ENCODE measurements around the gene HHIP. TPM values are rescaled to one million over a fixed set of nuclear protein-coding genes. Genes with fewer than 3 reads are reported as not detected.

HHIP gene
- total RNA-seq, 1 experiment from 2014 or later = not detected

DNA sequence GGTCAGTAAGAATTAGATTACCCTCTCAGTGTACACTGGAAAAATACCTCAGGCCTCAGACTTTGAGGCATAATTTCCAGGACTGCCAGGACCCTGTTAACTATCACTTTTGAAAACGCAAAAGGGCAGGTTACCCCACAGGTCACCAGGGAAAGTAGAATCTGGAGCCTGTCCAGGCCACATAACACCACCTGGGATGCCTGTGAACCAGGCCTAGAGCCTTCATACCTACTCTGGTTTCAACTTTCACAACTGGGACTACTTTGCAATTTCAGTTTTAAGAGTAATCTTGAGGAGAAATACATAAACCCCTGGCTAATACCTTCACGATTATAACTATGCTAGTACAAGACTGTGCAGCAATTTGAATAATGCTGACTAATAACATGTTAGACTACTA, 132.4 kb downstream of the HHIP start:
- no peaks in the 10 kb centered on the region for H3F3A ChIP-seq (ENCODE audit: insufficient read depth, low read depth)
- H3K27ac ChIP-seq = no peak overlapping the region
- intact Hi-C loops (cut with micrococcal nuclease; ENCODE audit: unreplicated experiment) = no loop called here
- no peaks in the 10 kb centered on the region for H4K20me1 ChIP-seq (ENCODE audit: insufficient read depth)
- H3K4me1 ChIP-seq (replicated peaks; ENCODE audit: insufficient read depth) = no peaks in the 10 kb centered on the region
- no peaks in the 10 kb centered on the region for H3K9me3 ChIP-seq (ENCODE audit: insufficient read depth, low read depth)
- CTCF ChIA-PET = no interaction called here
- H3K9me2 ChIP-seq (ENCODE audit: insufficient read depth) = no peaks in the 10 kb centered on the region
- no peaks in the 10 kb centered on the region for H3K36me3 ChIP-seq (ENCODE audit: low read depth)
- POLR2A ChIA-PET (ENCODE audit: unreplicated experiment) = no interaction called here
- no peak overlapping the region for H3K4me3 ChIP-seq
- TF ChIP-seq EZH2 (IDR thresholded peaks at IDR 0.05; ENCODE audit: low read depth) = no peak
- TF ChIP-seq, protein P1, sequence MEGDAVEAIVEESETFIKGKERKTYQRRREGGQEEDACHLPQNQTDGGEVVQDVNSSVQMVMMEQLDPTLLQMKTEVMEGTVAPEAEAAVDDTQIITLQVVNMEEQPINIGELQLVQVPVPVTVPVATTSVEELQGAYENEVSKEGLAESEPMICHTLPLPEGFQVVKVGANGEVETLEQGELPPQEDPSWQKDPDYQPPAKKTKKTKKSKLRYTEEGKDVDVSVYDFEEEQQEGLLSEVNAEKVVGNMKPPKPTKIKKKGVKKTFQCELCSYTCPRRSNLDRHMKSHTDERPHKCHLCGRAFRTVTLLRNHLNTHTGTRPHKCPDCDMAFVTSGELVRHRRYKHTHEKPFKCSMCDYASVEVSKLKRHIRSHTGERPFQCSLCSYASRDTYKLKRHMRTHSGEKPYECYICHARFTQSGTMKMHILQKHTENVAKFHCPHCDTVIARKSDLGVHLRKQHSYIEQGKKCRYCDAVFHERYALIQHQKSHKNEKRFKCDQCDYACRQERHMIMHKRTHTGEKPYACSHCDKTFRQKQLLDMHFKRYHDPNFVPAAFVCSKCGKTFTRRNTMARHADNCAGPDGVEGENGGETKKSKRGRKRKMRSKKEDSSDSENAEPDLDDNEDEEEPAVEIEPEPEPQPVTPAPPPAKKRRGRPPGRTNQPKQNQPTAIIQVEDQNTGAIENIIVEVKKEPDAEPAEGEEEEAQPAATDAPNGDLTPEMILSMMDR (conservative IDR thresholded peaks at IDR 0.05) = no peak
- no peak overlapping the region for H3K4me2 ChIP-seq
- no TSS peak for BruUV-seq (replicated peaks)
- H3K79me2 ChIP-seq (ENCODE audit: low read depth) = no peaks in the 10 kb centered on the region
- no peaks in the 10 kb centered on the region for H3K27me3 ChIP-seq (ENCODE audit: insufficient read depth, low read depth)
- no peak overlapping the region for H2AFZ ChIP-seq
- no peak for DNase-seq

DNA sequence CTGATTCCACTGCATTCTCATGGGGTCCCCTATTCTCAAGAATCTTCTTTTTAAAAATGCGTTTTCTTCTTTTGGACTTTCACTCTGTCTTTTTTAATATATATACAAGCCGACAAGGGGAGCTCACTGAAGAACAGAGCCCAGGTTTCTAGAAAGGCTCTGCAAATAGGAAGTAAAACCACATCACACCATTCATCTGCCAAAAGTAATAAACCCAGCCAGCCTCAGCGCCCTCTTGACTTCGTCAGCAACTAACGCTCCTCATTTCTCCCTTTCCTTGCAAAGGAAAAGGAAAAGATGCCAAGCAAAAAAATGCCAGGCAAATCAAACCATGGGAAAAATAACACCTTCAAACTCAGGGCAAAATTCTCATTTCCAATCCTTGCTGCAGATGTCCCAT, 136.4 kb downstream of the HHIP start:
- no TSS peak for BruUV-seq (replicated peaks)
- CTCF ChIA-PET = no interaction called here

DNA sequence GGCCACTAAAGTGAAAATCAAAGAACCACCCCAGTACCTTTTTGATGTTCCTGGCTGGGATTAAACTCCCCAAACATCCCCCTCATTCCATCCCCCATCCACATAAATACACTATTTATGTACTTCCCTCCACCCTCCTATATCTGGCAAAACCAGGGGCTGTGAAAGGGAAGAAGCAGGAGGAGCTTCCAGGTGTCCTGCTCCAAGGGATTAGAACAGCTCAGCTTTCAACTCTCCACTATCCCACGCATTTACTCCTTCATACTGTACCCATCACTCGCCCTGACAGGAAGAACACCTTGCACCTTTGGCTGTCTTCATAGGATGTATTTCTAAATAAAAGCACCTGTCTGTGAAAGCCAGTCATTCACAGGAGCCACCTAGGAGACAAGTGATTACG, 140.0 kb downstream of the HHIP start:
- H4K20me1 ChIP-seq (ENCODE audit: insufficient read depth) = no peaks in the 10 kb centered on the region
- no peaks in the 10 kb centered on the region for H3K36me3 ChIP-seq (ENCODE audit: low read depth)
- intact Hi-C loops (cut with micrococcal nuclease; ENCODE audit: unreplicated experiment) = loop anchor here (10.0 kb wide), 1 partner anchor 611 kb away; no protein-coding TSS in a partner anchor
- ChIA-PET POLR2A (ENCODE audit: unreplicated experiment) (no interaction called here), CTCF (no interaction called here)
- H3K27ac ChIP-seq = no peak overlapping the region
- no peak overlapping the region for H3K4me2 ChIP-seq
- H3K27me3 ChIP-seq (ENCODE audit: insufficient read depth, low read depth) = no peaks in the 10 kb centered on the region
- H3K4me3 ChIP-seq = no peak overlapping the region
- no peaks in the 10 kb centered on the region for H3K79me2 ChIP-seq (ENCODE audit: low read depth)
- no peaks in the 10 kb centered on the region for H3K9me3 ChIP-seq (ENCODE audit: insufficient read depth, low read depth)
- H3K4me1 ChIP-seq (replicated peaks; ENCODE audit: insufficient read depth) = no peaks in the 10 kb centered on the region
- H2AFZ ChIP-seq = no peak overlapping the region
- DNase-seq = no peak
- TF ChIP-seq, protein P1 (conservative IDR thresholded peaks at IDR 0.05) = no peak
- TF ChIP-seq EZH2 (IDR thresholded peaks at IDR 0.05; ENCODE audit: low read depth) = no peak
- H3K9me2 ChIP-seq (ENCODE audit: insufficient read depth) = no peaks in the 10 kb centered on the region
- H3F3A ChIP-seq (ENCODE audit: insufficient read depth, low read depth) = no peaks in the 10 kb centered on the region
- BruUV-seq (replicated peaks) = no TSS peak

More for the DNA sequence above, 136.4 kb downstream of the HHIP start:
- Histone ChIP-seq H3K36me3 (ENCODE audit: low read depth) (no peaks in the 10 kb centered on the region), H3K4me2 (no peak overlapping the region), H2AFZ (no peak overlapping the region), H3K4me1 (replicated peaks; ENCODE audit: insufficient read depth) (no peaks in the 10 kb centered on the region), H3F3A (ENCODE audit: insufficient read depth, low read depth) (no peaks in the 10 kb centered on the region), H3K9me2 (ENCODE audit: insufficient read depth) (no peaks in the 10 kb centered on the region), H3K27ac (no peak overlapping the region), H3K79me2 (ENCODE audit: low read depth) (no peaks in the 10 kb centered on the region), H4K20me1 (ENCODE audit: insufficient read depth) (no peaks in the 10 kb centered on the region), H3K9me3 (ENCODE audit: insufficient read depth, low read depth) (no peaks in the 10 kb centered on the region), H3K27me3 (ENCODE audit: insufficient read depth, low read depth) (no peaks in the 10 kb centered on the region), H3K4me3 (no peak overlapping the region)
- POLR2A ChIA-PET (ENCODE audit: unreplicated experiment) = no interaction called here
- intact Hi-C loops (cut with micrococcal nuclease; ENCODE audit: unreplicated experiment) = loop anchor here (10.0 kb wide), 1 partner anchor 608 kb away; no protein-coding TSS in a partner anchor
- DNase-seq = no peak
- TF ChIP-seq, protein P1 (conservative IDR thresholded peaks at IDR 0.05) = no peak
- TF ChIP-seq EZH2 (IDR thresholded peaks at IDR 0.05; ENCODE audit: low read depth) = no peak
